Karpas-422 (cell line): ENCODE results near the gene TTLL9. TPM values are rescaled to one million over a fixed set of nuclear protein-coding genes. Genes with fewer than 3 reads are reported as not detected.
"Not testable (repeated sequence)": the region's sequence is repeated elsewhere in the genome, so short reads cannot be mapped to it uniquely, and the experiment has no call there.

Experiments used
- DNase-seq: peaks from one replicate; pipeline ENCODE4 v3.0.0-alpha.2; 2015
- H2AFZ ChIP-seq: fragments of 200-600 bp; sonication (generic); 2 replicates; pipeline ENCODE4 v1.6.1; 2014; ENCODE audit warnings: antibody characterized with exemption, low read length, mixed read lengths
- H3K27ac ChIP-seq: fragments of 200-600 bp; sonication (generic); 2 replicates; pipeline ENCODE4 v1.5.1; 2014; ENCODE audit warnings: mild to moderate bottlenecking, low read length, moderate library complexity
- H3K27me3 ChIP-seq: fragments of 200-600 bp; sonication (generic); 2 replicates; pipeline ENCODE4 v1.6.1; 2014; ENCODE audit warnings: low read length, mixed read lengths
- H3K36me3 ChIP-seq: fragments of 200-600 bp; sonication (generic); 2 replicates; pipeline ENCODE4 v1.6.1; 2014; ENCODE audit warnings: low read length, mixed read lengths; ENCODE audit not compliant: insufficient read depth
- H3K4me1 ChIP-seq: fragments of 200-600 bp; sonication (generic); 2 replicates; pipeline ENCODE4 v1.6.1; 2014; ENCODE audit warnings: mild to moderate bottlenecking, low read length, mixed read lengths
- H3K4me2 ChIP-seq: fragments of 200-600 bp; sonication (generic); 2 replicates; pipeline ENCODE4 v1.6.1; 2014; ENCODE audit warnings: low read length, low read depth, mild to moderate bottlenecking; ENCODE audit not compliant: poor library complexity, severe bottlenecking
- H3K4me3 ChIP-seq: fragments of 200-600 bp; sonication (generic); 2 replicates; pipeline ENCODE4 v1.5.1; 2014; ENCODE audit warnings: mild to moderate bottlenecking, antibody characterized with exemption, low read length, mixed read lengths
- H3K79me2 ChIP-seq: fragments of 200-600 bp; sonication (generic); 2 replicates; pipeline ENCODE4 v1.6.1; 2014; ENCODE audit warnings: mild to moderate bottlenecking, low read length, mixed read lengths
- H3K9ac ChIP-seq: fragments of 200-600 bp; sonication (generic); 2 replicates; pipeline ENCODE4 v1.6.0; 2014; ENCODE audit warnings: low read length
- H3K9me2 ChIP-seq: fragments of 200-600 bp; sonication (generic), shearing (Covaris generic); replicated peaks from 2 replicates; pipeline ENCODE4 v1.6.0; 2014; ENCODE audit warnings: mild to moderate bottlenecking, low read length, moderate library complexity; ENCODE audit not compliant: insufficient read depth
- H3K9me3 ChIP-seq: fragments of 300-700, 200-600 bp; sonication (generic); 2 replicates; pipeline ENCODE4 v1.6.1; 2014; ENCODE audit warnings: low read length, mixed read lengths
- H4K20me1 ChIP-seq: fragments of 200-600 bp; sonication (generic); 2 replicates; pipeline ENCODE4 v1.6.1; 2014; ENCODE audit warnings: mild to moderate bottlenecking, antibody characterized with exemption, low read length, low read depth; ENCODE audit not compliant: insufficient read depth
- total RNA-seq: library from RNA; depleted of rRNA; stranded (reverse); fragments of >200 nt; shearing (Covaris generic); gene quantifications from 2 replicates; pipeline ENCODE4 v1.2.3, GENCODE V29; 2014; ENCODE audit warnings: low replicate concordance

TTLL9 gene
- total RNA-seq, 1 experiment from 2014 or later, result not detected

GRCh38 chr20:31915491-31916280, 45.3 kb downstream of the TTLL9 start:
- no peaks in the 10 kb centered on the region for H3K27me3 ChIP-seq
- no peaks in the 10 kb centered on the region for H3K36me3 ChIP-seq
- no peak overlapping the region for H3K9ac ChIP-seq
- no peak overlapping the region for H3K4me3 ChIP-seq
- DNase-seq, result no peak
- no peak overlapping the region for H3K4me2 ChIP-seq
- no peaks in the 10 kb centered on the region for H3K79me2 ChIP-seq
- no peak overlapping the region for H2AFZ ChIP-seq
- H3K9me2 ChIP-seq, result no peaks in the 10 kb centered on the region
- no peaks in the 10 kb centered on the region for H4K20me1 ChIP-seq
- H3K27ac ChIP-seq, result no peak overlapping the region
- H3K4me1 ChIP-seq, result peaks cover 7% of the 10 kb centered on the region
- no peaks in the 10 kb centered on the region for H3K9me3 ChIP-seq

- H3K4me2 ChIP-seq, result no peak overlapping the region
- no peak overlapping the region for H3K4me3 ChIP-seq
These were observed 46.3 kb downstream of the TTLL9 start for GRCh38 chr20:31916708-31917107.

GRCh38 chr20:31917962-31918412, 47.6 kb downstream of the TTLL9 start:
- H3K9me2 ChIP-seq, H2AFZ ChIP-seq, H3K36me3 ChIP-seq, DNase-seq, H3K4me3 ChIP-seq, H3K27me3 ChIP-seq, H3K9ac ChIP-seq, H3K9me3 ChIP-seq, H3K27ac ChIP-seq, H3K4me1 ChIP-seq, H3K79me2 ChIP-seq, H3K4me2 ChIP-seq, H4K20me1 ChIP-seq: not testable (repeated sequence)

More at GRCh38 chr20:31916708-31917107, 46.3 kb downstream of the TTLL9 start:
- no peaks in the 10 kb centered on the region for H3K79me2 ChIP-seq
- H3K9me2 ChIP-seq, result no peaks in the 10 kb centered on the region
- H2AFZ ChIP-seq, result no peak overlapping the region
- H3K27me3 ChIP-seq, result no peaks in the 10 kb centered on the region
- DNase-seq, result no peak
- H4K20me1 ChIP-seq, result no peaks in the 10 kb centered on the region
- H3K4me1 ChIP-seq, result peaks cover 7% of the 10 kb centered on the region
- H3K36me3 ChIP-seq, result no peaks in the 10 kb centered on the region
- no peaks in the 10 kb centered on the region for H3K9me3 ChIP-seq
- no peak overlapping the region for H3K9ac ChIP-seq
- no peak overlapping the region for H3K27ac ChIP-seq

DNA sequence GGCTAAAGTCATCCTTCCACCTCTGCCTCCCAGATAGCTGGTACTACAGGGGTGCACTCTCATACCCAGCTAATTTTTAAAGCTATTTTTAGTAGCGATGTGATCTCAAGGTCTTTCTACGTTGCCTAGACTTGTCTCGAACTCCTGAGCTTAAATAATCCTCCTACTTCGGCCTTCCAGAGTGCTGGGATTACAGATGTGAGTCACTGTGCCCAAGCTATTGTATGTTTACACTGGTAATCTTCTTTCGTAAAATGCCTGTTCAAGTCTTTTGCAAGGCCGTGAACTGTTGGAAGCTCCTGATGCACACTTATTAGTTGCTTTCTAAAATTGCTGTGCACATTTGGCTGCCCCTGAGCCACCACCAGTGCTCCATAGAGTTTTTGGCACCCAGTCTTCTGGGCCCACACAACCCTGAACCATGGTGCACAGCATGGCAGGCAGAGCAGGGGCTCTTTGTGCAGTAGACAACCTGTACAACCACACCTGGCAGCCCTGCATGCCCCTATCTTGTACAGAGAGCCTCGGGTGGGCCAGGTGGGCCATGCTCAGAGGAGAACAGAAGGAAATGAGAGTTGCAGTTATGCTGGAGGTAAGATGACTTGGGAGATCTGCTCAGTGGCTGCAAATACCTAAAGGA, 48.2 kb downstream of the TTLL9 start:
- no peak overlapping the region for H3K4me2 ChIP-seq
- DNase-seq, result no peak
- no peak overlapping the region for H3K4me3 ChIP-seq
- H3K9ac ChIP-seq, result no peak overlapping the region
- H4K20me1 ChIP-seq, result no peaks in the 10 kb centered on the region
- H3K27me3 ChIP-seq, result no peaks in the 10 kb centered on the region
- H3K36me3 ChIP-seq, result no peaks in the 10 kb centered on the region
- H3K9me3 ChIP-seq, result no peaks in the 10 kb centered on the region
- H3K9me2 ChIP-seq, result no peaks in the 10 kb centered on the region
- no peaks in the 10 kb centered on the region for H3K79me2 ChIP-seq
- no peak overlapping the region for H2AFZ ChIP-seq
- no peak overlapping the region for H3K27ac ChIP-seq
- H3K4me1 ChIP-seq, result peaks cover 7% of the 10 kb centered on the region

GRCh38 chr20:31919410-31920155, 49.1 kb downstream of the TTLL9 start:
- no peaks in the 10 kb centered on the region for H4K20me1 ChIP-seq
- no peak overlapping the region for H2AFZ ChIP-seq
- H3K4me1 ChIP-seq, result peaks cover 7% of the 10 kb centered on the region
- H3K79me2 ChIP-seq, result no peaks in the 10 kb centered on the region
- no peak overlapping the region for H3K27ac ChIP-seq
- no peaks in the 10 kb centered on the region for H3K9me3 ChIP-seq
- DNase-seq, result no peak
- no peaks in the 10 kb centered on the region for H3K9me2 ChIP-seq
- no peak overlapping the region for H3K9ac ChIP-seq
- no peaks in the 10 kb centered on the region for H3K36me3 ChIP-seq
- no peak overlapping the region for H3K4me2 ChIP-seq
- no peaks in the 10 kb centered on the region for H3K27me3 ChIP-seq
- no peak overlapping the region for H3K4me3 ChIP-seq

DNA sequence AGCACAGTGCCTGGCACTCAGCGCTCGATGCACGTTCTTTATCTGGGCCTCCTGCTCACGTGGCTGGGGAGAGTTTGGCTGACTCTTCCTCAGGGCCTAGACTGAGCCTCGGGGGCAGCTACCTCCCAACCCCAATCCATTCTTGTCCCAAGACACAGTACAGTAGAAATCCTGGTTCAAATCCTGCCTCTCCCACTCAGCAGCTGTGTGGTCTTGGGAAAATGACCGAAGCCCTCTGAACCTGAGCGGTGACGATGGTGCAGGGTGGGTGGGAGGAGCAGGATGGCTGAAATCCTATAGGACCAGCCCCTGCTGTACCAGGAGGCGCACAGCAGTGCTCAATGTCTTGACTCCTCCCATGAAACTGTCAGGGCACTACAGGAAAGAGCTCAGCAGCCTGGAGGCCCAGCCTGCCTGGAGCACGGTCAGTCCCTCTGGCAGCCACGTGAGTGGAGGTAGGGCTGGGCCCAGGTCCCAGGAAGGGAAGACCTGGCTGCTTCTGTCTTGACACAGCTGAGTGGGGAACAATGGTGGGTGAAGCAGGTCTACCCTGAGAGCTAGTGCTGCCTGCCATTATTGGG, 49.9 kb downstream of the TTLL9 start:
- no peak for DNase-seq
- Histone ChIP-seq H3K36me3 (no peaks in the 10 kb centered on the region), H3K9ac (no peak overlapping the region), H3K4me1 (peaks cover 7% of the 10 kb centered on the region), H3K4me3 (no peak overlapping the region), H3K9me2 (no peaks in the 10 kb centered on the region), H3K4me2 (no peak overlapping the region), H3K9me3 (no peaks in the 10 kb centered on the region), H3K27ac (no peak overlapping the region), H4K20me1 (no peaks in the 10 kb centered on the region), H3K79me2 (no peaks in the 10 kb centered on the region), H2AFZ (no peak overlapping the region), H3K27me3 (no peaks in the 10 kb centered on the region)

- not testable (repeated sequence) for DNase-seq, H3K36me3 ChIP-seq, H3K4me1 ChIP-seq, H3K79me2 ChIP-seq, H3K4me3 ChIP-seq, H4K20me1 ChIP-seq, H2AFZ ChIP-seq, H3K9me3 ChIP-seq, H3K27ac ChIP-seq, H3K27me3 ChIP-seq, H3K9ac ChIP-seq, H3K4me2 ChIP-seq, H3K9me2 ChIP-seq
These were observed 51.0 kb downstream of the TTLL9 start for GRCh38 chr20:31921480-31921879.

DNA sequence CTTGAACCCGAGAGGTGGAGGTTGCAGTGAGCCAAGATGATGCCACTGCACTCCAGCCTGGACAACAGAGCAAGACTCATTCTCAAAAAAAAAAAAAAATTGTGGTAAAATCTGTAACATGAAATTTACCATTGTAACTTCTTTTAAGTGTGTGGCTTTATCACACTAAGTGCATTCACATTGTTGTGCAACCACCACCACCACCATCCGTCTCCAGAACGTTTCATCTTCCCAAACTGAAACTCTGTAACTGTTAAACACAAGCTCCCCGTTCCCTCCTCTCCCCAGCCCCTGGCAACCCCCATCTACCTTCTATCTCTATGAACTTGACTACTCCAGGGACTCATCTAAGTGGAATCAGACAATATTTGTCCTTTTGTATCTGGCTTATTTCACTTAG, 51.7 kb downstream of the TTLL9 start:
- H3K4me3 ChIP-seq, result no peak overlapping the region
- no peak overlapping the region for H3K9ac ChIP-seq
- H2AFZ ChIP-seq, result no peak overlapping the region
- H4K20me1 ChIP-seq, result no peaks in the 10 kb centered on the region
- no peaks in the 10 kb centered on the region for H3K9me2 ChIP-seq
- no peaks in the 10 kb centered on the region for H3K79me2 ChIP-seq
- H3K27me3 ChIP-seq, result no peaks in the 10 kb centered on the region
- H3K4me2 ChIP-seq, result no peak overlapping the region
- H3K9me3 ChIP-seq, result no peaks in the 10 kb centered on the region
- no peak for DNase-seq
- H3K36me3 ChIP-seq, result no peaks in the 10 kb centered on the region
- no peak overlapping the region for H3K27ac ChIP-seq
- H3K4me1 ChIP-seq, result peaks cover 7% of the 10 kb centered on the region
